Smooth muscle cell (in vitro differentiated cells): ENCODE measurements around the gene GGA2. TPM values are rescaled to one million over a fixed set of nuclear protein-coding genes. Genes with fewer than 3 reads are reported as not detected.

Source experiments
- DNase-seq: peaks from one replicate; lab custom pipeline; 2025; ENCODE audit not compliant: unreplicated experiment; lab: John Stamatoyannopoulos, UW
- H2AFZ ChIP-seq: fragments of 200-600 bp; sonication (generic); 2 replicates; pipeline ENCODE4 v1.6.0; 2016; ENCODE audit warnings: antibody characterized with exemption, low read depth, mild to moderate bottlenecking
- H3F3A ChIP-seq: fragments of 200-600 bp; sonication (generic); 2 replicates; pipeline ENCODE4 v1.6.0; 2017; ENCODE audit warnings: antibody characterized with exemption, low read depth
- H3K27ac ChIP-seq: fragments of 200-600 bp; sonication (generic); 2 replicates; pipeline ENCODE4 v1.5.1; 2016; ENCODE audit warnings: low read depth, mild to moderate bottlenecking
- H3K27me3 ChIP-seq: fragments of 200-600 bp; sonication (generic); 2 replicates; pipeline ENCODE4 v1.6.1; 2016; ENCODE audit warnings: low read depth, mild to moderate bottlenecking
- H3K36me3 ChIP-seq: fragments of 200-600 bp; sonication (generic); 2 replicates; pipeline ENCODE4 v1.5.1; 2016; ENCODE audit warnings: low read depth
- H3K4me1 ChIP-seq: fragments of 200-600 bp; sonication (generic); 2 replicates; pipeline ENCODE4 v1.5.1; 2016; ENCODE audit warnings: low read depth
- H3K4me2 ChIP-seq: fragments of 200-600 bp; sonication (generic); 2 replicates; pipeline ENCODE4 v1.6.0; 2016; ENCODE audit warnings: mild to moderate bottlenecking
- H3K4me3 ChIP-seq: fragments of 200-600 bp; sonication (generic); 2 replicates; pipeline ENCODE4 v1.5.1; 2016; ENCODE audit warnings: mild to moderate bottlenecking
- H3K79me2 ChIP-seq: fragments of 200-600 bp; sonication (generic); 2 replicates; pipeline ENCODE4 v1.6.0; 2016; ENCODE audit warnings: low read depth, mild to moderate bottlenecking
- H3K9ac ChIP-seq: fragments of 200-600 bp; sonication (generic); 2 replicates; pipeline ENCODE4 v1.6.0; 2016; ENCODE audit warnings: low read depth
- H3K9me3 ChIP-seq: fragments of 200-600 bp; sonication (generic); replicated peaks from 2 replicates; pipeline ENCODE4 v1.5.1; 2016; ENCODE audit warnings: low read depth
- H4K20me1 ChIP-seq: fragments of 200-600 bp; sonication (generic); 2 replicates; pipeline ENCODE4 v1.6.0; 2016; ENCODE audit warnings: low read depth
- WGBS: methylation state at CpG from one replicate; pipeline ENCODE4 v1.1.7; 2016; ENCODE audit warnings: low lambda C conversion rate; 5-methylcytosine and 5-hydroxymethylcytosine counted together
- polyA plus RNA-seq: library from polyadenylated mRNA; unstranded; fragments of >200 nt; fragmentation: Nextera tagmentation; extraction: Ambion mirVana; gene quantifications from 2 replicates; pipeline ENCODE4 v1.2.1, GENCODE V29; 2016
- small RNA-seq: library from RNA; depleted of rRNA; stranded (forward); fragments of <200 nt; gene quantifications from one replicate; pipeline ENCODE3, GENCODE V24; 2014
- total RNA-seq: library from RNA; depleted of rRNA; stranded (reverse); fragments of >200 nt; gene quantifications from 2 replicates; pipeline ENCODE4 v1.2.3, GENCODE V29; 2014
- TF ChIP-seq, protein P1 (sequence below): fragments of 200-600 bp; sonication (generic); IDR thresholded peaks from 2 replicates; pipeline ENCODE4 v1.5.1; 2017; ENCODE audit warnings: borderline replicate concordance, mild to moderate bottlenecking, antibody characterized with exemption; ENCODE audit not compliant: insufficient read depth, poor library complexity, severe bottlenecking

Gene GGA2
- total and polyA plus RNA-seq, 2 experiments from 2014 or later, result 32.2 to 42.5 TPM

- no peak overlapping the region for H2AFZ ChIP-seq
- no peak overlapping the region for H3K27ac ChIP-seq
- no peak overlapping the region for H3K4me2 ChIP-seq
- DNase-seq, result no peak
- no peaks in the 10 kb centered on the region for H3K9me3 ChIP-seq
- no peaks in the 10 kb centered on the region for H3F3A ChIP-seq
- no peaks in the 10 kb centered on the region for H3K27me3 ChIP-seq
- TF ChIP-seq, protein P1, sequence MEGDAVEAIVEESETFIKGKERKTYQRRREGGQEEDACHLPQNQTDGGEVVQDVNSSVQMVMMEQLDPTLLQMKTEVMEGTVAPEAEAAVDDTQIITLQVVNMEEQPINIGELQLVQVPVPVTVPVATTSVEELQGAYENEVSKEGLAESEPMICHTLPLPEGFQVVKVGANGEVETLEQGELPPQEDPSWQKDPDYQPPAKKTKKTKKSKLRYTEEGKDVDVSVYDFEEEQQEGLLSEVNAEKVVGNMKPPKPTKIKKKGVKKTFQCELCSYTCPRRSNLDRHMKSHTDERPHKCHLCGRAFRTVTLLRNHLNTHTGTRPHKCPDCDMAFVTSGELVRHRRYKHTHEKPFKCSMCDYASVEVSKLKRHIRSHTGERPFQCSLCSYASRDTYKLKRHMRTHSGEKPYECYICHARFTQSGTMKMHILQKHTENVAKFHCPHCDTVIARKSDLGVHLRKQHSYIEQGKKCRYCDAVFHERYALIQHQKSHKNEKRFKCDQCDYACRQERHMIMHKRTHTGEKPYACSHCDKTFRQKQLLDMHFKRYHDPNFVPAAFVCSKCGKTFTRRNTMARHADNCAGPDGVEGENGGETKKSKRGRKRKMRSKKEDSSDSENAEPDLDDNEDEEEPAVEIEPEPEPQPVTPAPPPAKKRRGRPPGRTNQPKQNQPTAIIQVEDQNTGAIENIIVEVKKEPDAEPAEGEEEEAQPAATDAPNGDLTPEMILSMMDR, result no peak
- peaks cover 6% of the 10 kb centered on the region for H3K36me3 ChIP-seq
- WGBS, result 90% methylated on average over 5 of the region's 5 CpGs
- no peak overlapping the region for H3K9ac ChIP-seq
- H4K20me1 ChIP-seq, result peaks cover 3% of the 10 kb centered on the region
- no peaks in the 10 kb centered on the region for H3K4me1 ChIP-seq
- H3K4me3 ChIP-seq, result no peak overlapping the region
- H3K79me2 ChIP-seq, result no peaks in the 10 kb centered on the region
Observed at GRCh38 chr16:23420011-23420410, 90.3 kb downstream of the GGA2 start.

- no peaks in the 10 kb centered on the region for H4K20me1 ChIP-seq
- peaks cover 15% of the 10 kb centered on the region for H3K36me3 ChIP-seq
- H3K4me2 ChIP-seq, result no peak overlapping the region
- no peaks in the 10 kb centered on the region for H3K27me3 ChIP-seq
- H3K27ac ChIP-seq, result no peak overlapping the region
- H3F3A ChIP-seq, result no peaks in the 10 kb centered on the region
- H2AFZ ChIP-seq, result no peak overlapping the region
- no peaks in the 10 kb centered on the region for H3K4me1 ChIP-seq
- no peak for DNase-seq
- no peak overlapping the region for H3K9ac ChIP-seq
- TF ChIP-seq, protein P1, result no peak
- no peak overlapping the region for H3K4me3 ChIP-seq
- H3K79me2 ChIP-seq, result no peaks in the 10 kb centered on the region
- H3K9me3 ChIP-seq, result no peaks in the 10 kb centered on the region
- WGBS, result 87% methylated on average over 7 of the region's 7 CpGs
Observed at GRCh38 chr16:23416816-23417215, 93.5 kb downstream of the GGA2 start.

GRCh38 chr16:23414731-23415130, 95.6 kb downstream of the GGA2 start:
- Histone ChIP-seq H3K9ac (no peak overlapping the region), H3K4me2 (no peak overlapping the region), H3K4me1 (no peaks in the 10 kb centered on the region), H3K79me2 (no peaks in the 10 kb centered on the region), H3K4me3 (no peak overlapping the region), H3K36me3 (peaks cover 18% of the 10 kb centered on the region), H2AFZ (no peak overlapping the region), H3F3A (no peaks in the 10 kb centered on the region), H3K9me3 (no peaks in the 10 kb centered on the region), H3K27me3 (no peaks in the 10 kb centered on the region), H4K20me1 (no peaks in the 10 kb centered on the region), H3K27ac (no peak overlapping the region)
- TF ChIP-seq, protein P1, result no peak
- DNase-seq, result no peak
- WGBS, result 90% methylated on average over 6 of the region's 6 CpGs

Small RNA genes within 50 kb of the gene (small RNA-seq; reads per million reads assigned to genes)
- gene RF00072, result not detected

Other genes with a start within 250 kb of the GGA2 start
- gene SCNN1B, start 208.2 kb downstream of the GGA2 start, total RNA-seq, result not detected in 2 replicates
- gene SCNN1B, start 208.2 kb downstream of the GGA2 start, polyA plus RNA-seq, result not detected in 2 replicates
- 17.2 and 23.3 TPM in 2 replicates for gene COG7, start 57.3 kb downstream of the GGA2 start, total RNA-seq
- gene COG7, start 57.3 kb downstream of the GGA2 start, polyA plus RNA-seq, result 17.6 and 20.1 TPM in 2 replicates
- gene EARS2, start 46.9 kb upstream of the GGA2 start, total RNA-seq, result 14.3 and 32.8 TPM in 2 replicates
- 13.0 and 22.8 TPM in 2 replicates for gene EARS2, start 46.9 kb upstream of the GGA2 start, polyA plus RNA-seq
- gene UBFD1, start 47.2 kb upstream of the GGA2 start, total RNA-seq, result 69.3 and 111 TPM in 2 replicates
- gene UBFD1, start 47.2 kb upstream of the GGA2 start, polyA plus RNA-seq, result 31.9 and 35.5 TPM in 2 replicates
- 172 and 192 TPM in 2 replicates for gene NDUFAB1, start 85.8 kb upstream of the GGA2 start, total RNA-seq
- gene NDUFAB1, start 85.8 kb upstream of the GGA2 start, polyA plus RNA-seq, result 223 and 252 TPM in 2 replicates
- 3.8 and 4.6 TPM in 2 replicates for gene PALB2, start 130.8 kb upstream of the GGA2 start, total RNA-seq
- gene PALB2, start 130.8 kb upstream of the GGA2 start, polyA plus RNA-seq, result 4.1 and 5.3 TPM in 2 replicates
- 14.0 and 23.3 TPM in 2 replicates for gene DCTN5, start 131.0 kb upstream of the GGA2 start, total RNA-seq
- gene DCTN5, start 131.0 kb upstream of the GGA2 start, polyA plus RNA-seq, result 20.2 and 22.6 TPM in 2 replicates
- 3.1 and 29.7 TPM in 2 replicates for gene PLK1, start 168.4 kb upstream of the GGA2 start, total RNA-seq
- 12.0 and 15.5 TPM in 2 replicates for gene PLK1, start 168.4 kb upstream of the GGA2 start, polyA plus RNA-seq
- gene ERN2, start 202.7 kb upstream of the GGA2 start, total RNA-seq, result not detected in 2 replicates
- not detected in 2 replicates for gene ERN2, start 202.7 kb upstream of the GGA2 start, polyA plus RNA-seq
- not detected in 2 replicates for gene CHP2, start 244.5 kb upstream of the GGA2 start, total RNA-seq
- gene CHP2, start 244.5 kb upstream of the GGA2 start, polyA plus RNA-seq, result not detected in 2 replicates